Measurements from ENCODE around the gene ZNF71.

The ZNF71 gene

DNA sequence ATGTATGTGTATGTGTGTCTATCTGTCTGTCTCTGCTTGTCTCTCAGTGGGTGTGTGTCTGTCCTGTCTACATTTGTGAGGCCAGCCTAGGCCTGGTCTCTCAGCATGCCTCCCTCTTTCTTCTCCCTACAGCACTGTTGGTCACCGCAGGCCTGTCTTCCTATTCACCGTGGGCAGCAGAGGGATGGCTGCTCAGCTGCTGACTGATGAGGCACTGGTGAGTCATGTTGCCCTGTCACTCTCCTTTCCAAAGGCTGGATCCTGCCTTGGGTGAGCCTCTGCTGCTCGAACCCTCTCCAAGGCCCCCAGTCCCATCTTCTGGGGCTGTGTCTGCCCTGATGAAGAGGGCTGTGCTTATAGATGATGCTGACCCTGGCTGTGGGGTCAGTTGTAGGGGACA lies 6.3 kb downstream of the ZNF71 start:
- Histone ChIP-seq H3K4me2 (ENCODE audit: low read length) (no peak overlapping the region), H3K4me1 (no peaks in the 10 kb centered on the region), H3K4me3 (ENCODE audit: low read depth, low read length) (no peak overlapping the region), H3K27ac (no peak overlapping the region), H3K79me2 (peaks cover 46% of the 10 kb centered on the region), H3K36me3 (ENCODE audit: control insufficient read depth, insufficient read depth, low read length) (no peaks in the 10 kb centered on the region), H3K27me3 (ENCODE audit: control insufficient read depth, insufficient read depth, low read length) (no peaks in the 10 kb centered on the region), H3K9me3 (ENCODE audit: control insufficient read depth, low read length) (no peaks in the 10 kb centered on the region), H2AFZ (no peak overlapping the region), H3K9ac (no peak overlapping the region)
- TF ChIP-seq, protein P1, sequence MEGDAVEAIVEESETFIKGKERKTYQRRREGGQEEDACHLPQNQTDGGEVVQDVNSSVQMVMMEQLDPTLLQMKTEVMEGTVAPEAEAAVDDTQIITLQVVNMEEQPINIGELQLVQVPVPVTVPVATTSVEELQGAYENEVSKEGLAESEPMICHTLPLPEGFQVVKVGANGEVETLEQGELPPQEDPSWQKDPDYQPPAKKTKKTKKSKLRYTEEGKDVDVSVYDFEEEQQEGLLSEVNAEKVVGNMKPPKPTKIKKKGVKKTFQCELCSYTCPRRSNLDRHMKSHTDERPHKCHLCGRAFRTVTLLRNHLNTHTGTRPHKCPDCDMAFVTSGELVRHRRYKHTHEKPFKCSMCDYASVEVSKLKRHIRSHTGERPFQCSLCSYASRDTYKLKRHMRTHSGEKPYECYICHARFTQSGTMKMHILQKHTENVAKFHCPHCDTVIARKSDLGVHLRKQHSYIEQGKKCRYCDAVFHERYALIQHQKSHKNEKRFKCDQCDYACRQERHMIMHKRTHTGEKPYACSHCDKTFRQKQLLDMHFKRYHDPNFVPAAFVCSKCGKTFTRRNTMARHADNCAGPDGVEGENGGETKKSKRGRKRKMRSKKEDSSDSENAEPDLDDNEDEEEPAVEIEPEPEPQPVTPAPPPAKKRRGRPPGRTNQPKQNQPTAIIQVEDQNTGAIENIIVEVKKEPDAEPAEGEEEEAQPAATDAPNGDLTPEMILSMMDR (IDR thresholded peaks at IDR 0.05): no peak

DNA sequence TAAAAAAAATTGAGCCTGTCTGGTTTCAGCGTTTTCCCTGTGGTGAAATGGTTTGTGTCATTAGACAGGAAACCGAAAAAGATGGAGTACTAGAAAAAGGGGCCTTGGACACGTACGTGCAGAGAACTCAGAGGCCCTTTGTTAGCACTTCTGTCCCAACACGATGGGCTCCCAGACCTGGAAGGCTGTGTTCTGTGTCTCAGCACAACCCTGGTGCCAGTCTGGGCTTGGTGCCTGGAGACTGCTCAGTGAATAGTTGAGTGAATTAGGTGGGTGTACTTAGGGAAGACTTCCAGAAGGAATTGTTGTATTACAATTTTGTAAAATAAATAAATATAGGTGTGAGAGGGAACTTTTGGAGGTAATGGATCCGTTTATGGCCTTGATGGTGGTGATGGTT lies 8.7 kb downstream of the ZNF71 start:
- no peaks in the 10 kb centered on the region for H3K36me3 ChIP-seq (ENCODE audit: control insufficient read depth, insufficient read depth, low read length)
- no peaks in the 10 kb centered on the region for H3K9me3 ChIP-seq (ENCODE audit: control insufficient read depth, low read length)
- no peak overlapping the region for H3K9ac ChIP-seq
- no peak overlapping the region for H3K4me3 ChIP-seq (ENCODE audit: low read depth, low read length)
- H3K4me1 ChIP-seq: no peaks in the 10 kb centered on the region
- H3K4me2 ChIP-seq (ENCODE audit: low read length): no peak overlapping the region
- no peak overlapping the region for H3K27ac ChIP-seq
- H3K79me2 ChIP-seq: peaks cover 47% of the 10 kb centered on the region
- no peak overlapping the region for H2AFZ ChIP-seq
- H3K27me3 ChIP-seq (ENCODE audit: control insufficient read depth, insufficient read depth, low read length): no peaks in the 10 kb centered on the region
- TF ChIP-seq, protein P1 (IDR thresholded peaks at IDR 0.05): no peak

DNA sequence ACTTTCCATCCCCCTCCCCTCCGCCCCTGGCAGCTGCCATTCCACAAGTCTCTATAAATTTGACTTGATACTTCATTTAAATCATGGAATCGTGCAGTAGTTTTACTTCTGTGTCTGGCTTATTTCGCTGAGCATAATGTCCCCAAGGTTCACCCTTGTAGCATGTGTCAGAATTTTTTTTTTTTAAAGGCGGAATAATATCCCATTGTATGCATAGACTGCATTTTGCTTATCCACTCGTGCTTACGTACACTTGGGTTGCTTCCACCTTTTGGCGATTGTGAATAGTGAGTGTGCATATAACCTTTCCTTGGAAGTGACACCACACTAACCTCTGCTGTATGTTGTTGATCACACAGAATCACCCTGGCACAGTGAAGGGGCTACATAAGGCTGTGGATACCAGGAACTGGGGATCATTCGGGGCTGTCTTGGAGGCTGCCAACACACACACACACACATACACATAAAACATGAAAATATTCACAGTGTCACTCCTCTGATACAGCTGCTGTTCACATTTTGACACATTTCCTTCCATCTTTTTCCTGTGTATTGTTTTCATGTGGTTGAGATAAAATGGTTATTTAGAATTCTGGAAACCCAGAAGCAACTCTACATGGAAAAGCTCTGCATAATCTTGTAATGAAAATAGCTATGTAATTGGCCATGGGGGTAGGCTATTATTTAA lies 13.3 kb downstream of the ZNF71 start:
- no peaks in the 10 kb centered on the region for H3K36me3 ChIP-seq (ENCODE audit: control insufficient read depth, insufficient read depth, low read length)
- TF ChIP-seq, protein P1 (IDR thresholded peaks at IDR 0.05): no peak
- H2AFZ ChIP-seq: no peak overlapping the region
- no peak overlapping the region for H3K4me2 ChIP-seq (ENCODE audit: low read length)
- no peak overlapping the region for H3K27ac ChIP-seq
- H3K9me3 ChIP-seq (ENCODE audit: control insufficient read depth, low read length): no peaks in the 10 kb centered on the region
- H3K79me2 ChIP-seq: peaks cover 44% of the 10 kb centered on the region
- H3K4me1 ChIP-seq: no peaks in the 10 kb centered on the region
- no peaks in the 10 kb centered on the region for H3K27me3 ChIP-seq (ENCODE audit: control insufficient read depth, insufficient read depth, low read length)
- no peak overlapping the region for H3K4me3 ChIP-seq (ENCODE audit: low read depth, low read length)
- no peak overlapping the region for H3K9ac ChIP-seq

DNA sequence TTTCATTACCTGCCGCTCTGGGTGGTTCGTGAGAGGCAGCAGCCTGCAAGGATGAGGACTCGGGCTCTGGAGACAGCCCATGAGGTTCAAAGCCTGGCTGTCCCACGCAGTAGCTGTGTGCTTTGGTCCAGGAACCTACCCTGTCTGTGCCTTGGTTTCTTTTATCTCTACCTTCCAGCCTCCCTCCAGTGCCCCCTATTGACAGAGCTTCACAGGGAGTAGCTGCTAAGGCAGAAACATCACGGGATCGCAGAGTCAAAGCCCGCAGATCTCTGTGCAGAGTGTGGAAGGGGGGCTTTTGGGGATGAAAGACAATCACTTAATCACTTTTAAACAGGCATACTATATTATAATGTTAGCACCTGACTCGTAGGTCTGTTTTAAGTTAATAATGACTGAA lies 16.2 kb downstream of the ZNF71 start:
- Histone ChIP-seq H3K9ac (no peak overlapping the region), H3K9me3 (ENCODE audit: control insufficient read depth, low read length) (no peaks in the 10 kb centered on the region), H3K4me2 (ENCODE audit: low read length) (no peak overlapping the region), H3K27me3 (ENCODE audit: control insufficient read depth, insufficient read depth, low read length) (no peaks in the 10 kb centered on the region), H3K36me3 (ENCODE audit: control insufficient read depth, insufficient read depth, low read length) (no peaks in the 10 kb centered on the region), H2AFZ (no peak overlapping the region), H3K4me3 (ENCODE audit: low read depth, low read length) (no peak overlapping the region), H3K27ac (no peak overlapping the region), H3K79me2 (peaks cover 25% of the 10 kb centered on the region), H3K4me1 (no peaks in the 10 kb centered on the region)
- TF ChIP-seq, protein P1 (IDR thresholded peaks at IDR 0.05): no peak

DNA sequence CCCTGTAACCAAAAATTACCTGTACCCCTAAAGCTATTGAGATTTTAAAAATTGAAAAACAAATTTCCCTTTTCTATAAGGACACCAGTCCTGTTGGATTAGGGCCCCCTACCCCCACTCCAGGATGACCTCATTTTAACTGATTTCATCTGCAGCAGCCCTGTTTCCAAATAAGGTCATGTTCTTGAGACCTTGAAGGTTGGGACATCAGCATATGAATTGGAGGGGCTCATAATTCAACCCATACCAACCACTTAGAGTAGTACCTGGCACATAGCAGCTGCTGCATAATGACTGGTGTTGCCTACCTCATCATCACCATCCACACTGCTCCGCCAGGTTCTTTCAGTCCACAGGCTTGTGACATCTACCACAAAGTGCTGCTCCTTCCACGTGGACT lies 17.6 kb downstream of the ZNF71 start:
- no peaks in the 10 kb centered on the region for H3K36me3 ChIP-seq (ENCODE audit: control insufficient read depth, insufficient read depth, low read length)
- no peaks in the 10 kb centered on the region for H3K9me3 ChIP-seq (ENCODE audit: control insufficient read depth, low read length)
- H2AFZ ChIP-seq: no peak overlapping the region
- H3K79me2 ChIP-seq: peaks cover 14% of the 10 kb centered on the region
- no peak overlapping the region for H3K4me3 ChIP-seq (ENCODE audit: low read depth, low read length)
- no peak overlapping the region for H3K4me2 ChIP-seq (ENCODE audit: low read length)
- no peak overlapping the region for H3K9ac ChIP-seq
- H3K4me1 ChIP-seq: no peaks in the 10 kb centered on the region
- TF ChIP-seq, protein P1 (IDR thresholded peaks at IDR 0.05): no peak
- H3K27me3 ChIP-seq (ENCODE audit: control insufficient read depth, insufficient read depth, low read length): no peaks in the 10 kb centered on the region
- H3K27ac ChIP-seq: no peak overlapping the region
